OCI-LY3 (cell line): ENCODE data around the gene MYF6.
A peak's percentile ranks its signal among the peaks of the same experiment; 100 is the strongest.

Experiments used
- H2AFZ ChIP-seq: fragments of 200-600, 300-600 bp; shearing (Covaris generic); 2 replicates; pipeline ENCODE4 v1.6.0; 2014; ENCODE audit warnings: antibody characterized with exemption, low read depth, low read length
- H3K27ac ChIP-seq: fragments of 200-600, 300-600 bp; sonication (generic); 2 replicates; pipeline ENCODE4 v1.5.1; 2014; ENCODE audit warnings: mild to moderate bottlenecking, low read length, moderate library complexity, mixed read lengths
- H3K27me3 ChIP-seq: fragments of 200-600, 300-600 bp; sonication (generic); 2 replicates; pipeline ENCODE4 v1.6.1; 2014; ENCODE audit warnings: low read depth, low read length, mixed read lengths
- H3K36me3 ChIP-seq: fragments of 200-600, 300-600 bp; sonication (generic); replicated peaks from 2 replicates; pipeline ENCODE3; 2014; ENCODE audit warnings: low read depth, low read length, mixed read lengths
- H3K4me1 ChIP-seq: fragments of 300-600, 200-600 bp; sonication (generic); 2 replicates; pipeline ENCODE4 v1.6.1; 2014; ENCODE audit warnings: low read length, mixed read lengths
- H3K4me2 ChIP-seq: fragments of 200-600, 300-600 bp; sonication (generic); 2 replicates; pipeline ENCODE4 v1.6.1; 2014; ENCODE audit warnings: low read length, mixed read lengths
- H3K4me3 ChIP-seq: fragments of 300-600, 200-600 bp; sonication (generic); 2 replicates; pipeline ENCODE4 v1.5.1; 2014; ENCODE audit warnings: antibody characterized with exemption, mild to moderate bottlenecking, low read length, moderate library complexity
- H3K79me2 ChIP-seq: fragments of 300-600, 200-600 bp; shearing (Covaris generic); 2 replicates; pipeline ENCODE4 v1.6.1; 2014; ENCODE audit warnings: mild to moderate bottlenecking, low read length, mixed read lengths
- H3K9ac ChIP-seq: fragments of 300-600, 200-600 bp; shearing (Covaris generic); 2 replicates; pipeline ENCODE4 v1.6.0; 2014; ENCODE audit warnings: mild to moderate bottlenecking, low read length, moderate library complexity
- H3K9me3 ChIP-seq: fragments of 200-600, 300-600 bp; shearing (Covaris generic); 2 replicates; pipeline ENCODE4 v1.6.1; 2014; ENCODE audit warnings: low read length, mixed read lengths; ENCODE audit not compliant: insufficient read depth
- H4K20me1 ChIP-seq: fragments of 200-600, 300-600 bp; sonication (generic); 2 replicates; pipeline ENCODE4 v1.6.1; 2016; ENCODE audit warnings: low read length, mixed read lengths; ENCODE audit not compliant: insufficient read depth
- EZH2phosphoT487 ChIP-seq: fragments of 200-600 bp; shearing (Covaris generic); IDR thresholded peaks from 2 replicates; pipeline ENCODE4 v1.6.1; 2018; ENCODE audit warnings: antibody characterized with exemption, mixed run types, low read depth
- TF ChIP-seq, protein P1 (sequence below): fragments of 200-600, 300-600 bp; sonication (generic); IDR thresholded peaks from 2 replicates; pipeline ENCODE4 v1.5.1; 2014; ENCODE audit warnings: antibody characterized with exemption, low read length, low read depth

Gene MYF6

DNA sequence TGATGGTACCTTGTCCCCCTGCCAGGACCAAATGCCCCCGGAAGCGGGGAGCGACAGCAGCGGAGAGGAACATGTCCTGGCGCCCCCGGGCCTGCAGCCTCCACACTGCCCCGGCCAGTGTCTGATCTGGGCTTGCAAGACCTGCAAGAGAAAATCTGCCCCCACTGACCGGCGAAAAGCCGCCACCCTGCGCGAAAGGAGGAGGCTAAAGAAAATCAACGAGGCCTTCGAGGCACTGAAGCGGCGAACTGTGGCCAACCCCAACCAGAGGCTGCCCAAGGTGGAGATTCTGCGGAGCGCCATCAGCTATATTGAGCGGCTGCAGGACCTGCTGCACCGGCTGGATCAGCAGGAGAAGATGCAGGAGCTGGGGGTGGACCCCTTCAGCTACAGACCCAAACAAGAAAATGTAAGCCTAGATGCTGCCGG, 410 bp downstream of the MYF6 start:
- Histone ChIP-seq H4K20me1 (no peaks in the 10 kb centered on the region), H3K9me3 (no peaks in the 10 kb centered on the region), H3K27ac (no peak overlapping the region), H3K4me3 (no peak overlapping the region), H3K27me3 (no peaks in the 10 kb centered on the region), H3K9ac (no peak overlapping the region), H2AFZ (no peak overlapping the region), H3K36me3 (no peaks in the 10 kb centered on the region), H3K4me2 (no peak overlapping the region), H3K4me1 (peaks cover 9% of the 10 kb centered on the region), H3K79me2 (no peaks in the 10 kb centered on the region)
- TF ChIP-seq, protein P1, sequence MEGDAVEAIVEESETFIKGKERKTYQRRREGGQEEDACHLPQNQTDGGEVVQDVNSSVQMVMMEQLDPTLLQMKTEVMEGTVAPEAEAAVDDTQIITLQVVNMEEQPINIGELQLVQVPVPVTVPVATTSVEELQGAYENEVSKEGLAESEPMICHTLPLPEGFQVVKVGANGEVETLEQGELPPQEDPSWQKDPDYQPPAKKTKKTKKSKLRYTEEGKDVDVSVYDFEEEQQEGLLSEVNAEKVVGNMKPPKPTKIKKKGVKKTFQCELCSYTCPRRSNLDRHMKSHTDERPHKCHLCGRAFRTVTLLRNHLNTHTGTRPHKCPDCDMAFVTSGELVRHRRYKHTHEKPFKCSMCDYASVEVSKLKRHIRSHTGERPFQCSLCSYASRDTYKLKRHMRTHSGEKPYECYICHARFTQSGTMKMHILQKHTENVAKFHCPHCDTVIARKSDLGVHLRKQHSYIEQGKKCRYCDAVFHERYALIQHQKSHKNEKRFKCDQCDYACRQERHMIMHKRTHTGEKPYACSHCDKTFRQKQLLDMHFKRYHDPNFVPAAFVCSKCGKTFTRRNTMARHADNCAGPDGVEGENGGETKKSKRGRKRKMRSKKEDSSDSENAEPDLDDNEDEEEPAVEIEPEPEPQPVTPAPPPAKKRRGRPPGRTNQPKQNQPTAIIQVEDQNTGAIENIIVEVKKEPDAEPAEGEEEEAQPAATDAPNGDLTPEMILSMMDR = no peak
- no peak for TF ChIP-seq EZH2phosphoT487

GRCh38 chr12:80708259-80708974, 983 bp downstream of the MYF6 start:
- no peak overlapping the region for H3K9ac ChIP-seq

GRCh38 chr12:80708975-80709328, 1.5 kb downstream of the MYF6 start:
- H3K9ac ChIP-seq = no peak overlapping the region
- TF ChIP-seq EZH2phosphoT487 = no peak
- TF ChIP-seq, protein P1 = no peak
- no peak overlapping the region for H3K4me3 ChIP-seq
- peaks cover 2% of the 10 kb centered on the region for H3K4me1 ChIP-seq
- no peaks in the 10 kb centered on the region for H3K36me3 ChIP-seq
- no peaks in the 10 kb centered on the region for H3K79me2 ChIP-seq
- H3K27me3 ChIP-seq = no peaks in the 10 kb centered on the region
- no peak overlapping the region for H2AFZ ChIP-seq
- no peak overlapping the region for H3K27ac ChIP-seq
- H4K20me1 ChIP-seq = no peaks in the 10 kb centered on the region
- H3K4me2 ChIP-seq = no peak overlapping the region
- no peaks in the 10 kb centered on the region for H3K9me3 ChIP-seq

More at GRCh38 chr12:80708259-80708974, 983 bp downstream of the MYF6 start:
- H3K4me3 ChIP-seq = no peak overlapping the region
- H4K20me1 ChIP-seq = no peaks in the 10 kb centered on the region
- H3K4me1 ChIP-seq = peaks cover 8% of the 10 kb centered on the region
- no peak overlapping the region for H3K27ac ChIP-seq
- TF ChIP-seq, protein P1 = no peak
- TF ChIP-seq EZH2phosphoT487 = no peak
- no peaks in the 10 kb centered on the region for H3K27me3 ChIP-seq
- H3K36me3 ChIP-seq = no peaks in the 10 kb centered on the region
- no peak overlapping the region for H3K4me2 ChIP-seq
- no peaks in the 10 kb centered on the region for H3K9me3 ChIP-seq
- H2AFZ ChIP-seq = no peak overlapping the region
- H3K79me2 ChIP-seq = no peaks in the 10 kb centered on the region

DNA sequence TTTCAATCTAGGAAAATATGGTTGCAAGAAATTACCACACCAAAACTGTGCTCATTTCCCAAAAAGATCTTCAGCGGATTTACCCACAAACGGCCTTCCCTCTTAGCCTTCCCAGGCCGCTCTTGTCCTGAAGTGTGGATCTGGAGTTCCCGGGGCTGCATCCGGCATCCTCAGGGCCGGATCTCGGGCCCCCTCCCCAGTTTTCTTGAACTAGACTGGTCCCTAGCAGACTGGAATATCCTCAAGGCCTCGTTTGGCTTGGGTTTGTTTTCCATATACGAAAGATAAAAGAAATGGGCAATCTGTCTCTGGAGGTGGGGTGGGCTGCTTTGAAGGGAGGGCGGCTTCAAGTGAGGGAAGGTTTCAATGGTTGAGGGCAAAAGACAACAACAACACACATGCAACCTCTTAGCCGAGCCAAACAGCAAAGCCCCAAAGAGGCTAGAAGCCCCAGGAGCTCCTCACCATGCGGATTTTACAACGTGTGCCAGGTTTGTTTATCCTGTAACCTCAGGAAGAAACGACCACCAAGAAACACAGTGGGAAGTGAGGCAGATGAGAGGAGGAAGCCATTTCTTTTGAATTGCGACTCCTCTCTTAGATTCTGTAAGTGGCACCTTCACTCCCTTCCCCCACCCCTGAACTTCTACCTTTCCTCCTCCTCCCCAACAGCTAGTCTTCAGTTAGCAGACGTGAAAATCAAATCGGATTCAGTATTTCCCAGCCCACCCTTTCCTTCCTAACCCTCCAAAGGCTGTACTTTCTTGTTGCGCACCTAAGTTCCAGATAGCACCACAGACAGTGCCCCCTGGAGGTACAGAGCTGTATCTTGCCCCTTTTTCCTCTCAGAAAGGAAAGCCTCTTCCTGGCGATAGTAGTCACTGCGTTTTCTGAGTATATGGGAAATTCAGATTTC, 2.6 kb downstream of the MYF6 start:
- Histone ChIP-seq H3K27me3 (no peaks in the 10 kb centered on the region), H3K27ac (no peak overlapping the region), H3K9me3 (no peaks in the 10 kb centered on the region), H3K4me1 (no peaks in the 10 kb centered on the region), H4K20me1 (no peaks in the 10 kb centered on the region), H3K4me2 (peak overlapping the region; percentile 21; the same call in 1 of the 2 replicates), H3K9ac (no peak overlapping the region), H3K36me3 (no peaks in the 10 kb centered on the region), H3K4me3 (0 out of 2 replicates have a peak overlapping the region, but pooled peaks have one; percentile 1), H2AFZ (peak overlapping the region; percentile 72), H3K79me2 (no peaks in the 10 kb centered on the region)
- TF ChIP-seq EZH2phosphoT487 = no peak
- TF ChIP-seq, protein P1 = peak; percentile 71
